GM12878 (cell line): Measurements from ENCODE around the gene TMEM178A. TPM values are rescaled to one million over a fixed set of nuclear protein-coding genes. Genes with fewer than 3 reads are reported as not detected.

Experiments
- ATAC-seq: fragments of 200-7000 bp; cut with Tn5 transposase; 3 replicates; pipeline ENCODE4 v1.9.1; 2020; ENCODE audit warnings: mild to moderate bottlenecking, moderate library complexity
- BruUV-seq: library from RNA; stranded (reverse); fragments of 400-500 nt; replicated peaks from 2 replicates; lab custom pipeline; 2021; lab: Mats Ljungman, UMichigan
- CTCF ChIA-PET: fragments of 300-600 bp; sonication (Branson Sonifier 250); formaldehyde crosslinking; extraction: SDS; loops from one replicate; lab custom pipeline; 2021; ENCODE audit warnings: inconsistent platforms; lab: Yijun Ruan, JAX
- POLR2A ChIA-PET: fragments of 350-600 bp; formaldehyde crosslinking; extraction: SDS; loops from one replicate; lab custom pipeline; 2021; ENCODE audit warnings: inconsistent platforms; lab: Charles Lee
- RAD21 ChIA-PET: fragments of 300-600 bp; sonication (Branson Sonifier 250); formaldehyde crosslinking; loops from one replicate; lab custom pipeline; 2023; ENCODE audit warnings: antibody characterized with exemption; ENCODE audit not compliant: unreplicated experiment; lab: Charles Lee
- SMC1A ChIA-PET: fragments of 300-600 bp; sonication (Branson Sonifier 250); formaldehyde crosslinking; loops from one replicate; lab custom pipeline; 2023; ENCODE audit not compliant: unreplicated experiment, uncharacterized antibody; lab: Charles Lee
- DNase-seq: peaks from one replicate; pipeline ENCODE4 v3.0.0-alpha.2; 2011; ENCODE audit warnings: low read depth, low spot score
- FAIRE-seq: peaks from 3 replicates; lab custom pipeline; 2011; peaks lifted over from hg19 to GRCh38; lab: Jason Lieb, UNC
- H2AFZ ChIP-seq: 2 replicates; pipeline ENCODE4 v1.6.0; 2011; ENCODE audit warnings: low read depth, low read length, control low read depth; ENCODE audit not compliant: control insufficient read depth
- H3K27ac ChIP-seq: 2 replicates; pipeline ENCODE4 v1.5.1; 2011; ENCODE audit warnings: control low read depth; ENCODE audit not compliant: control insufficient read depth, insufficient read depth
- H3K27me3 ChIP-seq, 2 experiments: replicated peaks in 1 of 2; 2 replicates each; pipeline versions ENCODE4 v1.6.0 to v1.6.1; 2011; ENCODE audit warnings: low read length in 1 of 2; ENCODE audit not compliant: control insufficient read depth in 2 of 2, insufficient read depth in 2 of 2
- H3K36me3 ChIP-seq, 2 experiments: 2 replicates each; pipeline ENCODE4 v1.5.1; 2011; ENCODE audit warnings: low read length in 1 of 2; ENCODE audit not compliant: control insufficient read depth in 2 of 2, insufficient read depth in 2 of 2
- H3K4me1 ChIP-seq: 2 replicates; pipeline ENCODE4 v1.6.1; 2011; ENCODE audit warnings: mild to moderate bottlenecking, low read length, moderate library complexity, mixed read lengths; ENCODE audit not compliant: control insufficient read depth, insufficient read depth
- H3K4me2 ChIP-seq: 2 replicates; pipeline ENCODE4 v1.6.0; 2011; ENCODE audit warnings: control low read depth; ENCODE audit not compliant: control insufficient read depth, insufficient read depth
- H3K4me3 ChIP-seq: fragments of 200-600 bp; sonication (generic); 2 replicates; pipeline ENCODE4 v1.5.1; 2016
- H3K79me2 ChIP-seq: 2 replicates; pipeline ENCODE4 v1.6.0; 2011; ENCODE audit warnings: low read length; ENCODE audit not compliant: control insufficient read depth, insufficient read depth
- H3K9ac ChIP-seq: 2 replicates; pipeline ENCODE4 v1.8.0; 2011; ENCODE audit warnings: low read length, control low read depth, mixed read lengths; ENCODE audit not compliant: control insufficient read depth, insufficient read depth
- H3K9me3 ChIP-seq: replicated peaks from 3 replicates; pipeline ENCODE4 v1.5.1; 2011; ENCODE audit warnings: mild to moderate bottlenecking, low read length; ENCODE audit not compliant: control insufficient read depth, insufficient read depth
- H4K20me1 ChIP-seq: 2 replicates; pipeline ENCODE4 v1.6.0; 2011; ENCODE audit not compliant: control insufficient read depth, insufficient read depth
- BACH1 ChIP-seq: fragments of 450-650 bp; IDR thresholded peaks from 2 replicates; pipeline ENCODE4 v1.6.1; 2017; ENCODE audit warnings: mild to moderate bottlenecking, borderline replicate concordance
- PAX8 ChIP-seq: fragments of 450-650 bp; IDR thresholded peaks from 2 replicates; pipeline ENCODE4 v1.6.1; 2017; ENCODE audit warnings: mild to moderate bottlenecking, moderate library complexity
- SMARCA5 ChIP-seq: fragments of 450-650 bp; IDR thresholded peaks from 2 replicates; pipeline ENCODE4 v1.6.1; 2017; ENCODE audit warnings: mild to moderate bottlenecking
- WGBS: methylation state at CpG from one replicate; pipeline ENCODE4 v1.1.6; 2016; ENCODE audit warnings: low lambda C conversion rate; ENCODE audit not compliant: insufficient replicate concordance, insufficient coverage; ENCODE audit errors: missing lambda C conversion rate; 5-methylcytosine and 5-hydroxymethylcytosine counted together
- in situ Hi-C: fragments of 300-500 bp; cut with MboI; formaldehyde crosslinking; loops from 9 replicates; pipeline ENCODE4 v1.14.3; 2018; ENCODE audit warnings: mixed read lengths
- intact Hi-C: fragments of 100-400 bp; cut with micrococcal nuclease; formaldehyde crosslinking; loops from one replicate; pipeline ENCODE4 v1.14.2; 2022; ENCODE audit not compliant: unreplicated experiment
- polyA plus RNA-seq, 11 experiments: library from polyadenylated mRNA; depleted of rRNA in 4 of 11; unstranded in 6 of 11; stranded (reverse) in 5 of 11; fragments of >200 nt; fragmentation: Nextera tagmentation in 4 of 11; fragmentation: Illumina TruSeq in 1 of 11; extraction: Ambion mirVana in 4 of 11; extraction: Trizol in 1 of 11; gene quantifications; 1 replicate in 1 of 11; 2 replicates in 10 of 11; pipeline versions ENCODE4 v1.2.1 to v1.2.3, GENCODE V29; 2011 to 2016; ENCODE audit warnings: inconsistent platforms in 2 of 11, missing spikeins in 2 of 11, low read depth in 1 of 11
- total RNA-seq, 4 experiments: library from RNA; depleted of rRNA in 3 of 4; stranded (reverse); fragments of >200 nt in 3 of 4; fragmentation: Illumina TruSeq in 1 of 4; extraction: Trizol in 1 of 4; gene quantifications; 2 replicates each; pipeline versions ENCODE4 v1.2.1 to v1.2.3, GENCODE V29; 2013 to 2021
- TF ChIP-seq, protein P1 (sequence below): fragments of 450-650 bp; formaldehyde crosslinking; IDR thresholded peaks from 2 replicates; pipeline ENCODE4 v1.4.0; 2022; ENCODE audit warnings: mild to moderate bottlenecking, moderate library complexity
- TF ChIP-seq, protein P2 (sequence below): IDR thresholded peaks from 2 replicates; pipeline ENCODE4 v1.6.1; 2012; ENCODE audit warnings: mild to moderate bottlenecking, low read depth, low read length
- TF ChIP-seq, protein P3 (sequence below): fragments of 450-650 bp; IDR thresholded peaks from 2 replicates; pipeline ENCODE4 v1.6.1; 2014; ENCODE audit warnings: mild to moderate bottlenecking
- TF ChIP-seq, protein P4 (sequence below): fragments of 450-650 bp; IDR thresholded peaks from 2 replicates; pipeline ENCODE4 v1.6.1; 2017; ENCODE audit warnings: mild to moderate bottlenecking, low read depth, inconsistent platforms; ENCODE audit not compliant: poor library complexity, severe bottlenecking
- TF ChIP-seq, protein P5 (sequence below): fragments of 450-650 bp; IDR thresholded peaks from 2 replicates; pipeline ENCODE4 v1.6.1; 2018; ENCODE audit warnings: borderline replicate concordance, mild to moderate bottlenecking; ENCODE audit not compliant: partially characterized antibody

The TMEM178A gene
- total and polyA plus RNA-seq, 10 of the 15 experiments (the other 5 are each of a cell fraction or from before 2014, with no cell fraction given): not detected

DNA sequence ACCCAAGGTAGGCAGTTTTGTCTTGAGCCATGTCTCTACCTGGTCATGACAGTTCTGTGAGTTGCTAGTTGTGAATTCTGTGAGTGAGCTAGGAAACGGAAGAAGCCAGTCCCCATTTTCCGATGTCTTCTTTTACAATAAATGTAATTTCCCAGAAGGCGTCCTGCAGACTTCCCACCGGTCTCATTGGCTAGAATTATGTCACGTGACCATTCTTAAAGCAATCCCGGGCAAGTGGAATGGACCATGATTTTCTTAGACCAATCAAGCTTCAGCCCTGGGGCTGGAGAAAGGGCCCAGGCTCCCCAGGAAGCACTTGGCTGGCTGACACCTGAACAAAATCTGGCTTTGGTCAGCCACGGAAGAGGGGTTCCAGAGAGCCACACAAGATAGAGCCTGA, 10.6 kb downstream of the TMEM178A start (continued):
- TF ChIP-seq, protein P1, sequence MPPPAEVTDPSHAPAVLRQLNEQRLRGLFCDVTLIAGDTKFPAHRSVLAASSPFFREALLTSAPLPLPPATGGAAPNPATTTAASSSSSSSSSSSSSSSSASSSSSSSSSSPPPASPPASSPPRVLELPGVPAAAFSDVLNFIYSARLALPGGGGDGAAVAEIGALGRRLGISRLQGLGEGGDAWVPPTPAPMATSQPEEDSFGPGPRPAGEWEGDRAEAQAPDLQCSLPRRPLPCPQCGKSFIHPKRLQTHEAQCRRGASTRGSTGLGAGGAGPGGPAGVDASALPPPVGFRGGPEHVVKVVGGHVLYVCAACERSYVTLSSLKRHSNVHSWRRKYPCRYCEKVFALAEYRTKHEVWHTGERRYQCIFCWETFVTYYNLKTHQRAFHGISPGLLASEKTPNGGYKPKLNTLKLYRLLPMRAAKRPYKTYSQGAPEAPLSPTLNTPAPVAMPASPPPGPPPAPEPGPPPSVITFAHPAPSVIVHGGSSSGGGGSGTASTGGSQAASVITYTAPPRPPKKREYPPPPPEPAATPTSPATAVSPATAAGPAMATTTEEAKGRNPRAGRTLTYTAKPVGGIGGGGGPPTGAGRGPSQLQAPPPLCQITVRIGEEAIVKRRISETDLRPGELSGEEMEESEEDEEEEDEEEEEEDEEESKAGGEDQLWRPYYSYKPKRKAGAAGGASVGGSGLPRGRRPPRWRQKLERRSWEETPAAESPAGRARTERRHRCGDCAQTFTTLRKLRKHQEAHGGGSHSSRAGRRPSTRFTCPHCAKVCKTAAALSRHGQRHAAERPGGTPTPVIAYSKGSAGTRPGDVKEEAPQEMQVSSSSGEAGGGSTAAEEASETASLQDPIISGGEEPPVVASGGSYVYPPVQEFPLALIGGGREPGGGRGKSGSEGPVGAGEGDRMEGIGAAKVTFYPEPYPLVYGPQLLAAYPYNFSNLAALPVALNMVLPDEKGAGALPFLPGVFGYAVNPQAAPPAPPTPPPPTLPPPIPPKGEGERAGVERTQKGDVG: no peak
- TF ChIP-seq, protein P2, sequence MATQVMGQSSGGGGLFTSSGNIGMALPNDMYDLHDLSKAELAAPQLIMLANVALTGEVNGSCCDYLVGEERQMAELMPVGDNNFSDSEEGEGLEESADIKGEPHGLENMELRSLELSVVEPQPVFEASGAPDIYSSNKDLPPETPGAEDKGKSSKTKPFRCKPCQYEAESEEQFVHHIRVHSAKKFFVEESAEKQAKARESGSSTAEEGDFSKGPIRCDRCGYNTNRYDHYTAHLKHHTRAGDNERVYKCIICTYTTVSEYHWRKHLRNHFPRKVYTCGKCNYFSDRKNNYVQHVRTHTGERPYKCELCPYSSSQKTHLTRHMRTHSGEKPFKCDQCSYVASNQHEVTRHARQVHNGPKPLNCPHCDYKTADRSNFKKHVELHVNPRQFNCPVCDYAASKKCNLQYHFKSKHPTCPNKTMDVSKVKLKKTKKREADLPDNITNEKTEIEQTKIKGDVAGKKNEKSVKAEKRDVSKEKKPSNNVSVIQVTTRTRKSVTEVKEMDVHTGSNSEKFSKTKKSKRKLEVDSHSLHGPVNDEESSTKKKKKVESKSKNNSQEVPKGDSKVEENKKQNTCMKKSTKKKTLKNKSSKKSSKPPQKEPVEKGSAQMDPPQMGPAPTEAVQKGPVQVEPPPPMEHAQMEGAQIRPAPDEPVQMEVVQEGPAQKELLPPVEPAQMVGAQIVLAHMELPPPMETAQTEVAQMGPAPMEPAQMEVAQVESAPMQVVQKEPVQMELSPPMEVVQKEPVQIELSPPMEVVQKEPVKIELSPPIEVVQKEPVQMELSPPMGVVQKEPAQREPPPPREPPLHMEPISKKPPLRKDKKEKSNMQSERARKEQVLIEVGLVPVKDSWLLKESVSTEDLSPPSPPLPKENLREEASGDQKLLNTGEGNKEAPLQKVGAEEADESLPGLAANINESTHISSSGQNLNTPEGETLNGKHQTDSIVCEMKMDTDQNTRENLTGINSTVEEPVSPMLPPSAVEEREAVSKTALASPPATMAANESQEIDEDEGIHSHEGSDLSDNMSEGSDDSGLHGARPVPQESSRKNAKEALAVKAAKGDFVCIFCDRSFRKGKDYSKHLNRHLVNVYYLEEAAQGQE: no peak
- TF ChIP-seq PAX8 (no peak), SMARCA5 (no peak), BACH1 (no peak)

DNA sequence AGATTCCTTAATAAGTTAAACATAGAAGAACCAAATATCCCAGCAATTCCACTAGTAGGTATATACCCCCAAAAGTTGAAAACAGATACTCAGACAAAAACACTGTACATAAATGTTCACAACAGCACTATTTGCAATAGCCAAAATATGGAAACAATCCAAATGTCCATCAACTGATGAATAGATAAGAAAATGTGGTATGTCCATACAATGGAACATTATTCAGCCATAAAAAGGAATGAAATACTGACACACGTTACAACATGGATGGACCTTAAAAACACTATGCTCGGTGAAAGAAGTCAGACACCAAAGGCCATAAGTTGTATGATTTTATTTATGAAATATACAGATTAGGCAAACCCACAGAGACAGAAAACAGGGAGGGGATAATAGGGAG, 12.5 kb downstream of the TMEM178A start:
- RAD21 ChIA-PET: interaction anchor here (0.7 kb wide), 1 partner anchor 301 kb away, joined by 4 read pairs; no protein-coding TSS in a partner anchor
- no TSS peak for BruUV-seq
- CTCF ChIA-PET: no interaction called here
- no peak overlapping the region for H3K4me3 ChIP-seq
- H3K27me3 ChIP-seq: no peaks in the 10 kb centered on the region
- no peak overlapping the region for H3K27ac ChIP-seq
- H3K9me3 ChIP-seq: no peaks in the 10 kb centered on the region
- SMC1A ChIA-PET: interaction anchor here (0.6 to 1.7 kb wide), 2 partner anchors 11 to 339 kb away, joined by 3 to 4 read pairs; no protein-coding TSS in a partner anchor
- DNase-seq (no peak), FAIRE-seq (no peak), ATAC-seq (no peak)
- H4K20me1 ChIP-seq: no peaks in the 10 kb centered on the region
- no peaks in the 10 kb centered on the region for H3K4me1 ChIP-seq
- intact Hi-C loops: no loop called here
- no peak overlapping the region for H3K9ac ChIP-seq
- WGBS: 67% methylated on average over 2 of the region's 2 CpGs
- no peaks in the 10 kb centered on the region for H3K36me3 ChIP-seq
- H2AFZ ChIP-seq: no peak overlapping the region
- POLR2A ChIA-PET: no interaction called here
- in situ Hi-C loops: no loop called here
- no peak overlapping the region for H3K4me2 ChIP-seq
- H3K79me2 ChIP-seq: no peaks in the 10 kb centered on the region
- TF ChIP-seq, protein P3, sequence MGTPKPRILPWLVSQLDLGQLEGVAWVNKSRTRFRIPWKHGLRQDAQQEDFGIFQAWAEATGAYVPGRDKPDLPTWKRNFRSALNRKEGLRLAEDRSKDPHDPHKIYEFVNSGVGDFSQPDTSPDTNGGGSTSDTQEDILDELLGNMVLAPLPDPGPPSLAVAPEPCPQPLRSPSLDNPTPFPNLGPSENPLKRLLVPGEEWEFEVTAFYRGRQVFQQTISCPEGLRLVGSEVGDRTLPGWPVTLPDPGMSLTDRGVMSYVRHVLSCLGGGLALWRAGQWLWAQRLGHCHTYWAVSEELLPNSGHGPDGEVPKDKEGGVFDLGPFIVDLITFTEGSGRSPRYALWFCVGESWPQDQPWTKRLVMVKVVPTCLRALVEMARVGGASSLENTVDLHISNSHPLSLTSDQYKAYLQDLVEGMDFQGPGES: no peak
- TF ChIP-seq, protein P4, sequence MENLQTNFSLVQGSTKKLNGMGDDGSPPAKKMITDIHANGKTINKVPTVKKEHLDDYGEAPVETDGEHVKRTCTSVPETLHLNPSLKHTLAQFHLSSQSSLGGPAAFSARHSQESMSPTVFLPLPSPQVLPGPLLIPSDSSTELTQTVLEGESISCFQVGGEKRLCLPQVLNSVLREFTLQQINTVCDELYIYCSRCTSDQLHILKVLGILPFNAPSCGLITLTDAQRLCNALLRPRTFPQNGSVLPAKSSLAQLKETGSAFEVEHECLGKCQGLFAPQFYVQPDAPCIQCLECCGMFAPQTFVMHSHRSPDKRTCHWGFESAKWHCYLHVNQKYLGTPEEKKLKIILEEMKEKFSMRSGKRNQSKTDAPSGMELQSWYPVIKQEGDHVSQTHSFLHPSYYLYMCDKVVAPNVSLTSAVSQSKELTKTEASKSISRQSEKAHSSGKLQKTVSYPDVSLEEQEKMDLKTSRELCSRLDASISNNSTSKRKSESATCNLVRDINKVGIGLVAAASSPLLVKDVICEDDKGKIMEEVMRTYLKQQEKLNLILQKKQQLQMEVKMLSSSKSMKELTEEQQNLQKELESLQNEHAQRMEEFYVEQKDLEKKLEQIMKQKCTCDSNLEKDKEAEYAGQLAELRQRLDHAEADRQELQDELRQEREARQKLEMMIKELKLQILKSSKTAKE: no peak
- TF ChIP-seq, protein P5, sequence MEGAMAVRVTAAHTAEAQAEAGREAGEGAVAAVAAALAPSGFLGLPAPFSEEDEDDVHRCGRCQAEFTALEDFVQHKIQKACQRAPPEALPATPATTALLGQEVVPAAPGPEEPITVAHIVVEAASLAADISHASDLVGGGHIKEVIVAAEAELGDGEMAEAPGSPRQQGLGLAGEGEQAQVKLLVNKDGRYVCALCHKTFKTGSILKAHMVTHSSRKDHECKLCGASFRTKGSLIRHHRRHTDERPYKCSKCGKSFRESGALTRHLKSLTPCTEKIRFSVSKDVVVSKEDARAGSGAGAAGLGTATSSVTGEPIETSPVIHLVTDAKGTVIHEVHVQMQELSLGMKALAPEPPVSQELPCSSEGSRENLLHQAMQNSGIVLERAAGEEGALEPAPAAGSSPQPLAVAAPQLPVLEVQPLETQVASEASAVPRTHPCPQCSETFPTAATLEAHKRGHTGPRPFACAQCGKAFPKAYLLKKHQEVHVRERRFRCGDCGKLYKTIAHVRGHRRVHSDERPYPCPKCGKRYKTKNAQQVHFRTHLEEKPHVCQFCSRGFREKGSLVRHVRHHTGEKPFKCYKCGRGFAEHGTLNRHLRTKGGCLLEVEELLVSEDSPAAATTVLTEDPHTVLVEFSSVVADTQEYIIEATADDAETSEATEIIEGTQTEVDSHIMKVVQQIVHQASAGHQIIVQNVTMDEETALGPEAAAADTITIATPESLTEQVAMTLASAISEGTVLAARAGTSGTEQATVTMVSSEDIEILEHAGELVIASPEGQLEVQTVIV: no peak
